DMS 273 (cell line): ENCODE data around the gene TAB2.
"Not testable (repeated sequence)": the region's sequence is repeated elsewhere in the genome, so short reads cannot be mapped to it uniquely, and the experiment has no call there.

Source experiments
- DNase-seq: peaks from one replicate; lab custom pipeline; 2025; ENCODE audit not compliant: unreplicated experiment; lab: John Stamatoyannopoulos, UW

The TAB2 gene

DNA sequence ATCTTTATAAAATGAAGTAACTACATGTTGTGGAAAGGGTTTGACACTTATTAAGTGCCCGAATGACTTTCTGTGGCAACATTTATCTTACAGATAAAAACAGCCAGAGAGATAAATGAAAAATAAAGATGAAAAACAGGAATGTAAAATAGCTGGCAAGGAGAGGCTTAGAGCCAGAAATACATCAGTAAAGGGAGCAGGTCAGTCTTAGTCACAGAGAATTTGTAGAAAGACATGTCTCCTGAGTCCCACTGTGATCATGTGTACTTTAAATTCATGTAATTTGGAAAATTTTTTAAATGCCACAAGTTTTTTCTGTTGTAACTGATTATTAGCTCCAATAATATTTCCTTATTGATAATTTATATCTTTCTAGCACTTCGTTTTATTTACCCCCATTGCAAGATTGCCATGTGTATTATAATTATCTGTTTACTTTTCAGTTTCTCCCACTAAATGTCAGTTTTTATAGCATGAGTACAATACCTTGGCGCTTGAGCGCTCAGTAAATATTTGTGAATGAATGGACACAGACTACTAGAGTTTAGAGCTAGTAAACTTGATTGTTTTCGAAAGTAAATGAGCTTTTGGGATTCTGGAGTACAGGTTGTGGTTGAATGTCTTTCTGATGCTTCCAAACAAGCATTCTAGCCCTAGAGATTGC lies 15.2 kb downstream of the TAB2 start:
- DNase-seq: no peak

DNA sequence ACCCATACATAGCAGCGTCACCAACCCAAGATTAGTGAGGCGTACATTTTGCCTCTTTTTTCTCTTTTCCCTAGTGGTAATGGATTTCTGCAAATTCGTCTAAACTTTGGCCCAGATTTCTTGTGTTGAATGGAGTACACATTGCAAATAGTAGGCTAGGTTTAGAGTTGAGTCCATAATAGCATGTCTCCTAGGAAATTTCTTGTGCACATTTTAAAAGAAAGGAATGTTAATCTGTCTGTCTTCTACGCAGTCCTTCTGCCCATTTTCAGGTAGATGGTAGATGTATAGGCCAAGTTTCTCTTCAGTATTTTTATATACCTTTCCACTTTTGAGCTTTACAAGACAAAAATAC lies 15.7 kb downstream of the TAB2 start:
- no peak for DNase-seq

DNA sequence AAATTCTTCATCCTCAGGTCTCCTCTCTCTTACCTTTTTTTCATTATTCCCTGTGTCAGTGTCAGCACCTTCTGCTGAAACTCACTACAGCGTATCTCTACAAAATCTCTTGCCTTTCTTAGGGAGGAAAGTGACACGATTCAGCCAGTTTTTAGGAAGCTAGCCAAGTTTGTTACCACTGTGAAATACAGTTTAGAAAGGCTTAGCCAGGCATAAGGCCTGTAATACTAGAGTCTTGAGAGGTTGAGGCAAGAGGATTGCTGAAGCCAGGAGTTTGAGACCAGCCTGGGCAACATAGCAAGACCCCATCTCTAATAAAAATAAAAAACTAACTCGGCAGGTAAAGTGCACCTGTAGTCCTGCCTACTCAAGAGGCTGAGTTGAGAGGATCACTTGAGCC lies 16.7 kb downstream of the TAB2 start:
- no peak for DNase-seq

DNA sequence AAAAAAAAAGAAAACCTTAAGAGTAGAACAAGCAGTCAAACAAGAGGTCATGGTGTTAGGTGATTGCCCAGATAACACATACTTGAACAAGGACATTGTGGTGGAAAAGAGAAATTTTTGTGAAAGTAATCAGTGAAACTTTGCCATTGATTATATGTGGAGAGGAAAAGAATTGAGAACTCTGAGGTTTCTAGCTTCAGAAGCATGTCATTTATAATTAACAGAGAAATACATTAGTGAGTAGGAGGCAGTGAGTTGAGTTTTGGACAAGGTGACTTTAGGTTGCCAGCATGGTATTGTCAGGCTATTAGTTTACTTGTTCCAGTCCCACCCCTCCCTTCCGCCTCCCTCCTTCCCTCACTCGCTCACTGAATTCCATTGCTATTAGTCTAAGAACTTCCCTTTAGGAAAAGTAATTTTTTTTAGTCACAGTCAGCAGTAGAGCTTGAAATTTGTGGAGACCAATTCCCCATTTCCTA lies 17.2 kb downstream of the TAB2 start:
- DNase-seq: no peak

DNA sequence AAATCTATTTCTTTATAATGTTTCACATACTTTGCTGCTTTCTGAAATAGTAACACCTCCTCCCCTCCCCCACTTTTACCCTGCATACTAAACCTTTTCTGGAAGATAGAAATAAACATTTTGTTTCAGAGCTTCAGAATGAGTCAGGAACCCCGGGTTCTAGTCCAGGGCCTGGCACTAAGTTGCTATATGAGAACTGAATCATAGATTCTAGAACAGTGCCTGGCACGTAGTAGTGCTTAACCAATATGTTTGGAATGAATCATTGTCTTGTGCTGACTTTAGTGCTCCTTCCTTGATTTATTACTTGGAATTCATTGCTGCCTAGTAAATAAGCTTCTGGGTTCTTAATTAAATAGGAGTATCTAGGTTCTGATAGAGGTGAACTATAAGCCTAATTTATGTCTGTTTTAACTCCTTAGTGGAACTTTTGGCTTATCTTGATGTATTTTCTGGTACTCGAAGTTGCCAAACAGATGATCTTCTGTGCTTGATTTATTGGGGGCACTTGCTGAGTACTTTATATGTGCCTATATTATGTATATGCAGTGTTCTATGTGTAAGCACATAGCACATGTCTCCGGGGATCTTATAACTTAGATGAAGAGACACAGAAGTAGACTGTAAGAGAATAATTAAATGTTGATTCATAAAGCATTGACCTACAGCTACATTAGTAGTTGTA lies 18.6 kb downstream of the TAB2 start:
- DNase-seq: no peak

DNA sequence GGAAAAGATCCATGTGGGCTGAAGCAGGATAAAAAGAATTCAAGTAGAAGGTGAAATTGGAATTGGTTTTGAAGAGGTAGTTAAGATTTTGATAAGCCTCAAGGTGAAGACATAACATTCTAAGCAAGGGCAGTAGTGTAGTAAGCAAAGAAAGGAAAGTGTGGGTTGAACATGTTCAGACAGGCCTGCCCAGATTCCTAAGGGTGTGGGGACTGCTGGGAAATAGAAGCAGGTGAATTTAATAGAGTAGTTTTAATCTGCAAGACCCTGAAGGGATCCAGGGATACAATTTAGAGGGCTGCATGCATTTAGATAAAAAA lies 19.1 kb downstream of the TAB2 start:
- no peak for DNase-seq

DNA sequence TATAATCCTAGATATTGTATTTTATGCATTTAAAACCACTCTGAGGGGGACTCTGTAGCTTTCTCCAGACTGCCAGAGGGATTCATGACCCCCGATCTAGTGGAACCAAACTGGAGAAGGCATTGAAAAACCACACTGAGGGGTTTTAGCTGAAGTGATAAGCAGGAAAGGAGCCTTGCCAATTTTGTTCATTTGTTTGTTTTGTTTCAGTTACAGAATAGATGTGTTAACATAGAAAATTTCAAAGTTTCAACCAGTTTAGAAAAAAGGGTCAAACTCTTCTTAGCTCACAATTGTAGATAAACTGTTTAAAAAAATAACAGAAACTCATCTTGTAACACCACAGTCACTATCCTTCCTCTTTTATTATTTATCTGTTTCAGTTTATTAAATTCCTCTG lies 19.8 kb downstream of the TAB2 start:
- no peak for DNase-seq

DNA sequence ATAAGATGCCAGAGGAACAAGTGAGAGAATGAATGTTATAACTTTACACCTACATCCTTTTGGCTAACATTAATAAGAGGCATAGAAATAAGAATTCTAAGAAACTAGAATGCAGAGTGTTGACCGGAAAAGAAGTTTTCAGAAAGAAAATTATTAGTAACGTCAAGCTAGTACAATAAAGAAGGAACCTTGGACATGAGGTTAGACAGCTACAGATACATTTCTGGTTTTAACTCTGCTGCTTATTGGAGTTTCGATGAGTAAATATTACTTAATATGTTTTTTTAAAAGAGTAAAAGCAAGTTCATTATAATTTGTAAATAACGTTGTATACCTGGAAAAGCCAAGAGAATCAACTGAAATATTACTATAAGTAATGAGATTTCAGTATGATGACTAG lies 22.7 kb downstream of the TAB2 start:
- DNase-seq: no peak

DNA sequence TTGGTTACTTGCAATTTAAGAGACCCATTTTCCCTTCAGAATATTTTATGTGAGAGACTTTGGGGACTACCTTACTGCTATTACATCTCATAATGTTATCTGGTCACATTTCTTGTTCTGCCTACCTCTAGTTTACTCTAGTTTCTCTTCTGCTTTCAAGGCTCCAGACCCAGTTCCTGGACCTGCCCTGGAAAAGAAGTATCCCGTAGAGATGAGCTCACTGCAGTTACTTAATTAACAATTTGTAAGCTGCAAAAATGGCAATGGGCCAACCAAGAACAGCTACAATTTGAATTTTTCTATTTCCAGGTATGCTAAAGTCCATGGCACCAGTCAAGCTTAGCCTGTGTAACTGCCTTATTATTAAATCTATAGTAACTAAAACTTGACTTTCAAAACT lies 25.0 kb downstream of the TAB2 start:
- DNase-seq: peak; percentile 24

DNA sequence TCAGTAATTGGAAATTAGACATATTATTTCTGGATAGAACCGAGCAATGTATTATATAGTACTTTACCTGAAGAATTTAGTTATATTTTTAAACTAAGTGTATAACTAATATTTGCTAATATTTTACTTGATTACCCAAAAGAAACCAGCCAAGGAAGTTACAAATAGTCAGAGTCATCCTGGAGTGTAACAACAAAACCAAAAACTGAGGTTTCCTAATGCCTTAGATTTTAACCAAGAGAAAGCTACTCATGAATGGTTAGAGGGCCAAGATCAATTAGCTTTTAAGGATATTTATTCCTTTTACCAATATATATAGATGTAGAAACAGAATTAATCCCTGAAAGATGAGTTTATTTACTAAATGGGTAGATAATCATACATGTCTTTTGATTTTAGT lies 26.0 kb downstream of the TAB2 start:
- DNase-seq: no peak

DNA sequence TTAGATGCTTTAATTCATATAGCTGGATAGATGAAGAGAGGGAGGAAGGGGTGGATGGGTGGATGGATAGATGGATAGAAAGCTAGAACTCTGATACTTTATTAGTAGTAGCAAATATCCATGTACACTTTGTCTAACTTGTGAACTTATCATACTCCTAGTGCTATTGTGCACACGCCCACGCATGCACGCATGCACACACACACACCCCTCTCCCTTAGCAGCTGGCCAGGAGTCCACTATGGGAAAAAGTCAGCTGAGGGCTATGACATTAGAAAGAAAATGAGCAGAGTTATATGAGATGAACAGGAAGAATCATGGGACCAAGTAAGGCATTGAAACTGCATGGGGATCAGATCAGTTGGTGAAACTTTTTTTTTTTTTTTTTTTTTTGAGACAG lies 28.6 kb downstream of the TAB2 start:
- no peak for DNase-seq

DNA sequence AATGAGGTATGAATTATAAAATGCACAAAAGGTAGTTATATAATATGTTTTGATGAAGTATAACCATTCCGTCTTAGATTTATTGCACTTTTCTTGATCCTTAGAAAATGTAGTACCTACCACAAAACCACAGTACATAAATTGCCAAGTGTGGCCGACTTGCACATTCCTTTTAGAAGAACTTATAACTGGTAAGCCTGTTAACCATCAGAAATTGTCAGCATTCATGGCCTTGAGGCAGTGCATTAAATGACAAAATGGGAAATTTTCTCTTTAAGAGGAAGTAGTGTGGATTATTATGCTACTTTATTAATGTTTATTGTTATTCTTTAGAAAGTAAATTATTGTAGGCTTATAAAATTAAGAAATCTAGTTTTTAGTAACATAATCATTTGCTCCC lies 29.6 kb downstream of the TAB2 start:
- no peak for DNase-seq

DNA sequence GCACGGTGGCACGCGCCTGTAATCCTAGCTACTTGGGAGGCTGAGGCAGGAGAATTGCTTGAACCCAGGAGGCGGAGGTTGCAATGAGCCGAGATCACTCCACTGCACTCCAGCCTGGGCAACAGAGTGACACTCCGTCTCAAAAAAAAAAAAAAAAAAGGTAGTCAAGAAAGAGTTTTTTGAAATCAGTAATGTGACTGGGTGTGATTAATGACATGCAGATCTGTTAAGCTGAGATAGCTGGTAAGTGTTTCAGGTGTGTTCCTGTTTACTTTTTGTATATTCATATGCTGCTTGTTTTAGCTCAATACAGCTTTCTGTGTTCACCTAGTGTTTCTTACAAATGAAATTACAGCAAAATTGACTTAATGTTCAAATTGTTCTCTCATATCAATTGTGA lies 31.8 kb downstream of the TAB2 start:
- not testable (repeated sequence) for DNase-seq

DNA sequence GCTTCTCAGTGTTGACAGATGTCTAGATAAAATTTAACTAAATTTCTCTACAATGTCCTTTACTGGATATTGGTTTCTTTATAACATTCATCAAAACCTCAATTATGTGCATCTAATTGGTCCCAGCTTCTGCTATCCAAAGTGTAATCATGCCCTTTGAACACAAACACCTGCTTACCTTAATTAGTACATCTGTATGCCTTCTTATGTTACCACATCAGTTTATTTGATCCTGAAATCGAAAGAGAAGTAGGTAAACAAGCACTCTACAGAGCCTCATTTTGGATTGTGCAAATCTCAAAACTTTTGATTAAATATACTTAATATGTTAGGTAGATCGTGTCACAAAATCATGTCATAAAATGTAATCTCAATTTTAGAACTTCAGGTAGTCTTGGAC lies 36.5 kb downstream of the TAB2 start:
- peak; percentile 55 for DNase-seq

DNA sequence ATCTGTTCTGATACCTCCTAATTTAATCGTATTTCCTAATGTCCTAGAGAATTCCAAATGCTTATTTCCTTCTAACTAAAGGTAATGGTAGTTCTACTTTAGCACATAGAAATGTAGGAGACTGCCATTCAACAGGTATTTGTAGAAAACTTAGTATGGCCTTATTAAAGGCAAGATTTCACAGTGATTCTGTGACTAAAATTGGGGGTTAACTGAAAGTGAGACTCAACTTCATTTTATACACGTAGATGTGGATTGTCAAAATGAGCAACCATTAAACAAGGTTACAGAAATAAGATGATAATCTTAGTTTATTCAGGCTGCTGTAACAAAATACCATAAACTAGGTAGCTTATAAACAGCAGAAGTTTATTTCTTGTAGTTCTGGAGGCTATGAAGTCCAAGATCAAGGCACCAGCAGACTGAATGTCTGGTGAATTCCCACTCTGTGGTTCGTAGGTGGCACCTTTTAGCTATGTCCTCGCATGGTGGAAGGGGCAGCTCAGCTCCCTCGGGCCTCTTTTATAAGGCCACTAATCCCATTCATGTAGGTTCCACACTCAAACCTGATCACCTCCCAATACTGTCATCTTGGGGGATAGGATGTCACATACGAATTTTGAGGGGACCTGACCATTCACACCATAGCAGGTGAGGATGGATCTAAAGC lies 38.7 kb downstream of the TAB2 start:
- DNase-seq: no peak

DNA sequence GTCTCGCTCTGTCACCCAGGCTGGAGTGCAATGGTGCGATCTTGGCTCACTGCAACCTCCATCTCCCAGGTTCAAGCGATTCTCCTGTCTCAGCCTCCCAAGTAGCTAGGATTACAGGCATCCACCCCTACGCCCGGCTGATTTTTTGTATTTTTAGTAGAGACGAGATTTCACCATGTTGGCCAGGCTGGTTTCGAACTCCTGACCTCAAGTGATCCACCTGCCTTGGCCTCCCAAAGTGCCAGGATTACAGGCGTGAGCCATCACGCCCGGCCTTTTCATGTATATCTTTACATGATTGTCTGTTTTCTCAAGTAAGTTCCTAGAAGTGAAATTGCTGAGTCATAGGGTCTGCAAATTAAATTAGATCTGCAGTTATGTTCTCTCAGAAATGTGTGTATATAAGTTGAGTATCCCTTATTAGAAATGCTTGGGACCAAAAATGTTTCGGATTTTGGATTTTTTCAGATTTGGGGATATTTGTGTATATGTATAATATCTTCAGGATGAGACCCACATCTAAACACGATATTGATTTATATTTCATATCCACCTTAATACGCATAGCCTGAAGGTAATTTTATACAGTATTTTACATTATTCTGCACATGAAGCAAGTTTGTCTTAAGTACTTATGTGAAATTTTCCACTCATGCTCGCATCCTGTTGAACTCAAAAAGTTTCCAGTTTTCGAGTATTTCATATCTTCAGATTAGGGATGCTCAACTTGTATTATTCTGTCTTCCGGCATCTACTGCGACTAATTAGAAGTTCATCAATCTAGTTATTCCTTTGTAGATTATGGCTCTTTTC lies 40.4 kb downstream of the TAB2 start:
- no peak for DNase-seq

DNA sequence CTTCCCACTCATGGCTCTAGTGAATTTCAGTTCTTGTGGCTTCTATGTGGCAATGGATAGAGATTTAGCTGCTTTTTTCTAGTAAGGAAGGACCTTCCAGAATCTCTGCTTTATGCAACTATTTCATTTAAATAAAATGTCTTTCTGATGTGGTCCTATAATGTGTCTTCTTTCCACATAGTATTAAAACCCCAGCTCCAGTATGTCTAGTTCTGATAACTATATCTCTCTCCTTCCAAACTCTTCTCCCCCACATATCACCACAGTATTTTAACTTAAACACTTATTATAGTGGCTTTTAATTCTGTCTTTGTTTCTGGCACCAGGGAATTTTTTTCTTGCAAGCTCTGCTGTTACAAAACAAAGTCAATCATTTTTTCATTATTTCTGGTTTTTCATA lies 41.9 kb downstream of the TAB2 start:
- no peak for DNase-seq

DNA sequence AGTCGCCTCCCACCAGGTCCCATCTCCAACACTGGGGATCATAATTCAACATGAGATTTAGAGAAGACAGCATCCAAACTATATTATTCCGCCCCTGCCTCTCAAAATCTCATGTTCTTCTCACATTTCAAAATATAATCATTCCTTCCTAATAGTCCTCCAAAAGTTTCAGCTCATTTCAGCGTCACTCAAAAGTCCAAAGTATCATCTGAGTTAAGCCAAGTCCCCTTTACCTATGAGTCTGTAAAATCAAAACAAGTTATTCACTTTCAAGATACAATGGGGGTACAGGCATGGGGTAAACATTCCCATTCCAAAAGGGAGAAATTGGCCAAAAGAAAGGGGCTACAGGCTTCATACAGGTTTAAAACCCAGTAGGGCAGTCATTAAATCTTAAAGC lies 43.0 kb downstream of the TAB2 start:
- DNase-seq: no peak

DNA sequence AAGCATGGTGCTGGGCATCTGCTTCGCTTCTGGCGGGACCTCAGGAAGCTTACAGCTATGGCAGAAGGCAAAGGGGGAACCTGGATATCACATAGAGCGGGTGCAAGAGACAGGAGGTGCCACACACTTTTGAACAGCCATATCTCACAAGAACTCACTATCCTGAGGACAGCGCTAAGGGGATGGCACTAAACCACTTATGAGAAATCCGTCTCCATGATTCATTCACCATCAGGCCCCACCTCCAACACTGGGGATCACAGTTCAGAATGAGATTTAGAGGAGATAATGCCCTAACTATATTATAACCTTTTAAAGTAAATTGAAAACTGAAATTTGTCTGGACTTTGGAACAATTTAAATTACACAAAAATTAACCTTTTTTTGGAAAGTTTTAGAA lies 44.8 kb downstream of the TAB2 start:
- DNase-seq: no peak

DNA sequence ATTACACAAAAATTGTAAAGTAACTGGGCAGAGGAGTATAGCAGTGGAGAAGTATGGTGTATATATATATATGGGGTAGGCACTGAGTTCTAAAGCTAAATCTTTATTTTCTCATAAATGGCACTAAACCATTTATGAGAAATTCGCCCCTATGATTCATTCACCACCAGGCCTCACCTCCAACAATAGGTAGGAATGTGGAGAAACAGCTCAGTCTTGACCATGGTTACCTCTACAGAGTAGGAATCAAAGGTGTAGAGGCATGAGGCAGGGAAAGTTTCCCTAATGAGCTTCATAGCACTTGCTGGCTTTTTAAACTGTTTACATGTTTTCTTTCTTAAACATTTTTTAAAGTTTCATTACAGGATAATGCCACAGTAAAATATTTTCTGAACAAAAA lies 45.6 kb downstream of the TAB2 start:
- no peak for DNase-seq

DNA sequence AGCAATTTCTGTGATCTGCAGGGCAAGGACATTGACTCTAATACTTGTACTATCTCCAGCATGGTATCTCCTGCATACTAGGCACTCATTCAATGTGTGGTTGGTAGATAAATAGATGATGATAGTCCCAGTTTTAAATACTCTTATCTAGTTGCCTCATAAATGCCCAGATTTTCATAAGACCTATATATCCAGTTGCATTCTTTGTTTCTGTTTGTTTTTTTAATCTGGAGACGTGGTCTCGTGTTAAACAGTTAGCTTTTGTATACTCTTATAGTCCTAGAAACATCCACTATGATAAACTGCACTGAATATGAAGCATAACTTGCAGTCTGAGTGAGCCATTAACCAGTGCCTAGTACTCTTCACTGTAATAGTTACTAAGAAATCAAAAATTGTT lies 47.0 kb downstream of the TAB2 start:
- no peak for DNase-seq

DNA sequence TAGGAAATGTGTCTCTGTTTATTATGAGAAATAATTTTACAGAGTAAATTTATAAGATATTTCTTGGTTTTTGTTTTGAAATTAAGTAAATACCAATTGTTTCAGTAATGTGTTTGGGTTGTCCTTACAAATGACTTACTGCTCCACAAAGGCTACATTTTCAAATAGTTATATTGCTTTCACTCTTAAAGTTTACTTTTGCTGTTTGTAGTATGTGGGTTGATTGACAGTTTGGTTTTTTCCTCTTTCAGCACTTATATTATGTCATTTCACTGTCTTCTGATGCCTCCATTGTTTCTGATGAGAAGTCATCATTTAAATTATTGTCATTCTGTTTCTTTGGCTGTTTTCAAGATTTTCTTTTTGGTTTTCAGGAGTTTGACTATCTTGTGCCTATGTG lies 47.7 kb downstream of the TAB2 start:
- DNase-seq: no peak
